MV-4-11 (cell line): ENCODE results near the gene TBX20.
A peak's percentile ranks its signal among the peaks of the same experiment; 100 is the strongest.

Experiments used
- DNase-seq: peaks from one replicate; lab custom pipeline; 2025; lab: John Stamatoyannopoulos, UW

TBX20 gene, protein sequence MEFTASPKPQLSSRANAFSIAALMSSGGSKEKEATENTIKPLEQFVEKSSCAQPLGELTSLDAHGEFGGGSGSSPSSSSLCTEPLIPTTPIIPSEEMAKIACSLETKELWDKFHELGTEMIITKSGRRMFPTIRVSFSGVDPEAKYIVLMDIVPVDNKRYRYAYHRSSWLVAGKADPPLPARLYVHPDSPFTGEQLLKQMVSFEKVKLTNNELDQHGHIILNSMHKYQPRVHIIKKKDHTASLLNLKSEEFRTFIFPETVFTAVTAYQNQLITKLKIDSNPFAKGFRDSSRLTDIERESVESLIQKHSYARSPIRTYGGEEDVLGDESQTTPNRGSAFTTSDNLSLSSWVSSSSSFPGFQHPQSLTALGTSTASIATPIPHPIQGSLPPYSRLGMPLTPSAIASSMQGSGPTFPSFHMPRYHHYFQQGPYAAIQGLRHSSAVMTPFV

DNA sequence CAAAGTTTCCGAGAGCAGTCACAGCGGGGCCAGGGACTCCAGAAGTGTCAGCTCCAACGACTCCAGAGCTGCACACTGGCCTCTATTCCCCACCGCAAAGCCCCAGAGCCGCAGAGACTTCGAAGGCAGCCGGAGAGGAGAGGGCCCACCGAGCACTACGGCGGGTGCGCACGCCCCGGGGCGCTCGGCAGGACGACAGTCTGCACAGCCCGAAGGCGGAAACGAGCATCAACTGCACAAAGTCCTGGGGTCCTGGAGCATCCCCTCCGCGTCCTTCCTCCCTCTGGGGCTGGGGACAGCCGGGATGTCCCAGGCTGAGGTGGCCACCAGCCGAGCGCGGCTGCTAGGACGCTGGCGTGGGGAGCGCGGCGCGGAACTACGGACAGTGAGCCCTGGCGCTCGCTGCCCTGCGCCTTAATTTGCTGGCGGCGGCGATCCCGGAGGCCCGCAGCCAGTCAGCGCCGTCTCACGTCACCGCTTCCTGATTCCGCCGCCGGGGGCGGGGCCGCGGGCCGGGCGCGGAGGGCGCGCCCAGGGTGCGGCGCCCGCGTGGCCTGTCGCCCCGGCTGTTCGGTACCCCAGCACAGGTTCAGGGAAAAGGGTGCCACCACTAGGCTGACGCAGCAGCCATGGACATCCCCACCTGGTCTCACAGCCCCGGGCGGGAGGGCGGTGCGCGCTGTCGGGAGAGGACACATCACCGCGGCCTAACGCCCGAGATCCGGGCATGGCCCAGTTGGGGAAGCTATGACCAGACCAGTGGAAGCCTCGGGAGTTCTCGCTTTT, at the start of gene TBX20:
TBX20 (minus strand) TSS at position 391 of the 786 bp plus-strand sequence. CDS start 480 bp downstream, outside the sequence.
- DNase-seq = peak; percentile 75

DNA sequence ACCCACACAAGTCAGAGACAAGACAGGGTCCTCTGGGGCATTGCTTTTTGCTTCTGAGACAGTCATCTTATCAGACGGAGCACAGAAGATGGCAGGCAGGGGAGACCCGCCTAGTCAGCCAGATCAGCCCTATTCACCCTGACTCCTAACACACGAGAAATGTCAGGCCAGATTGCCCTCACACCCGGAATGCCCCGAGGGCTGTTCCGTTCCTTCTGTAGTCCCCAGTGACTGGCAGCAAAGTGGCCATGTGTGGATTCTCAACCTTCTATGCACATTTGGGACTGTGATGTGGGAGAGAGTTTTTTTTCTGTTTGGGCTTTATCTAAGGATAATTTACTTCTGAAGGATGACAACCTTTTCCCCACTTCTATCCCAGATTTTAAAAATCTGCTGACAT, 35.5 kb upstream of the TBX20 start:
- no peak for DNase-seq

DNA sequence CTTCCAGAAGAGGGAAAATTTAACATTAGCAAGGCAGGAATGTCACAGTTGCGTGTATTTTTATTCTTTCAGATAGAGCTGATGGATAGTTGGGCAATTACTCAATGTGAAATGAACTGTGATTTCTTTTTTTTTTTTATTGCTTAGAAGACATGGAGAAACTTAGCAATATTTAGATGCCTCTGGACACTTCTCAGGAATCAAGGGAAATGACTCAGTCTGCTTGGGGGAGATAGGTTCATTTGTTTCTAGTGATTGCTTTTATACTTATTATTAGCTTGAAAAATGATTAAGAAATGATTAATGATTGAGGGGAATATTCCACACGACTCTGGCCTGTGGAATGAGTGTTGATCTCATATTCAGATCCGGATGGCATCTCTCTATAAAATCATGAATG, 33.1 kb upstream of the TBX20 start:
- DNase-seq = no peak

GRCh38 chr7:35286422-35286821, 32.5 kb upstream of the TBX20 start:
- no peak for DNase-seq

DNA sequence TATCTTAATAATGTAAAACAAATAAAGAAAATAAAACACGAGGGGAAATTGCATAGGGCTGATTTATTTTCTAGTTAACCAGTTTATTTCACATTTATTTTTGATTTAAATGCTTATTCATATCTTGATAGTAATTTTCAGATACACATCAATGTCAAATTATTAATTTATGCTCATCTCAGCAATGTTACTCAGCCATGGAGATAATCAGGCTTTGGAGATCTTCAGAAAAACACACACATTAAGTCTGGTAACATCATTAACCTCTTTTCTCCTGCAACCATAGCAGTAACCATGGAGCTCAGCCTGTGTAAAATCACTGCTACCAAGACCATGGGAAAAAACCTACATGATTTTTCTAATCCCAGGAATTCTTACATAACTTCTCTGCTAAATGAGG, 31.9 kb upstream of the TBX20 start:
- DNase-seq = no peak

GRCh38 chr7:35280902-35281301, 27.0 kb upstream of the TBX20 start:
- no peak for DNase-seq

GRCh38 chr7:35277359-35277758, 23.5 kb upstream of the TBX20 start:
- DNase-seq = no peak

- DNase-seq = no peak
Measured at GRCh38 chr7:35272246-35272645, 18.3 kb upstream of the TBX20 start.

DNA sequence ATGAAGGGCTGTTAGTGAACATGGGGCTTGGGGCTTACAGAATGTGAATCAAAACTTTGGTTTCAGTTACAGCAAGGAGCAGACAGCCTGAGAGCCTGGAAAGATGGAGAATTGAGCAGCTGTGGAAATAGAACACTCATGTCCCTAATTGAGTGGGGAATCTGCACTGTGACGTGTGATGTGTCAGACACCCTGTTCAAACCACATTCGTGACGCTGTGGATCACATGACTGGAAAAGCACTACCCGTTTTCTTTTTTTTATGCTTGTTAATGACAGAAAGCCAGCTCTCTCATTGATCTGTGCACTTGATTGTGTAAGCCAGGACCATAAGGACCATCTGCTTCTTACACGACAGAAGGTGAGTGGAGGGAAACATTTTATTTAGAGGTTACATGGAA, 15.1 kb upstream of the TBX20 start:
- peak; percentile 43 for DNase-seq

- DNase-seq = no peak
Measured at GRCh38 chr7:35267411-35267810, 13.5 kb upstream of the TBX20 start.

- no peak for DNase-seq
Measured at GRCh38 chr7:35263396-35263795, 9.5 kb upstream of the TBX20 start.

GRCh38 chr7:35261476-35262285, 7.8 kb upstream of the TBX20 start:
- DNase-seq = no peak

- DNase-seq = no peak
Measured at GRCh38 chr7:35261041-35261440, 7.1 kb upstream of the TBX20 start.

DNA sequence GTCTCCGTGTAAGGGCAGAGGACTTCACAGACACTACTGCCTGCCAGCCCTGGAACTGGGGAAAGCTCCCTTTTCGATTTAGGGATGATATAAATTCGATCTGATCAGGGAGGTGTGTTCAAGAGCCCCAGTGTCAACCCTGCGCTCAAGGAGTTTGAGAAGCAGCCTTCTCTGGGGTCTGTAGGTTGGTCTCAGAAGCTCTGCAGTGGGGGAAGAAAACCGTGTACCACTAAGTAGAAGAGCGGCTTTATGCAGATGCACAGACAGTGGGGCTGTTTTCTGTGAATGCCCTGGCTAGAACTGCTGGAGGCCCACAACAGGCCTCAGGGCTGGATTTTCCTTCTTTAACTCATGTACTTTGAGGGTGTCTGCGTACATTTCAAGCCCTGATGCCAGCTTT, 6.3 kb upstream of the TBX20 start:
- no peak for DNase-seq

DNA sequence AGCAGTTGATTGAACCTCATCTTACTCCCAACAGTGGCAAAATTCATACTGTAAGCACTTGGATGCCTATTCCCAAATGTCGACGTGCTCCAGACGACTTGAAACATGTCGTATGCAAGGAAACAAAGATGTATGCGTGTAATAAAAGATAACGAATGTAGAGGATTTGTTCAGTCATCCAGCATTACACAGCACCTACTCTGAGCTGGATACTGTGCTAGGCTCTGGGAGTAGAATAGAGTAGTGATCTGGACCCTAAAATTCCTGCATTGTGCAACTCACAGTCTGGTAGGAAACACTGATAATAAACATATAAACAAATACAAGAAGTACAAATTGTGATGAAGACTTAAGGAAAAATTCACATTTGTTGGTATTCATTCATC, 5.6 kb upstream of the TBX20 start:
- DNase-seq = no peak

DNA sequence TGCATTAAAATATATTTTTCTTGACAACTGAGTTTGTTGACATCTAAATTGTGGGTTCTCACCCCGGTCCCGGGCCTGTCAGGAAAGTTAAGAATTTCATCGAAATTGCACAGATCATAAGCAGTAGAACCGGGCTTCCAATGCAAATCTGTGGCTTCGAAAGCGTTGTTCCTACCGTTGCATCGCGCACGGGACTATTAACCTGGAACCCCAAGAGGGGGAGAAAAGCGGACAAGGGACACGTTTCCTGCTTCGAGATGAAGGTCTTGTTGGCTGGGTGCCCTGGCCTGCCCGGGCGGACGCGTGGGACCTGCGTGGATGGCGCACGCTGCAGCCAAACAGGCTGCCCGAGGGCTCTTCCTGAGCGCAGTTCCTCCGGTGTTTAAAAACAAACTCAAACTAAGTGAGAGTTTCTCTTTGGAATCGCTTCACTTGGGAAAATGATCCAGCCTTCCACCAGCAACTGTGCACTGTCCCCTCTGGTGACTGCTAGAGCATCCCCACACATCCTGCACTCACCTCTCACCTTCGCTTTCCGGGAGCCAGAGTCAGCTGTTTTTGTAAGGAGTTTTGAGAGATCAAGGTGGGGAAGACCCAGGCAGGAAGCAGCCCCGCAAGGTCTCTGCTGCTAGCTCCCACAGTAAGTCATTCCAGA, 5.1 kb upstream of the TBX20 start:
- DNase-seq = no peak

GRCh38 chr7:35258125-35258867, 4.4 kb upstream of the TBX20 start:
- DNase-seq = no peak

DNA sequence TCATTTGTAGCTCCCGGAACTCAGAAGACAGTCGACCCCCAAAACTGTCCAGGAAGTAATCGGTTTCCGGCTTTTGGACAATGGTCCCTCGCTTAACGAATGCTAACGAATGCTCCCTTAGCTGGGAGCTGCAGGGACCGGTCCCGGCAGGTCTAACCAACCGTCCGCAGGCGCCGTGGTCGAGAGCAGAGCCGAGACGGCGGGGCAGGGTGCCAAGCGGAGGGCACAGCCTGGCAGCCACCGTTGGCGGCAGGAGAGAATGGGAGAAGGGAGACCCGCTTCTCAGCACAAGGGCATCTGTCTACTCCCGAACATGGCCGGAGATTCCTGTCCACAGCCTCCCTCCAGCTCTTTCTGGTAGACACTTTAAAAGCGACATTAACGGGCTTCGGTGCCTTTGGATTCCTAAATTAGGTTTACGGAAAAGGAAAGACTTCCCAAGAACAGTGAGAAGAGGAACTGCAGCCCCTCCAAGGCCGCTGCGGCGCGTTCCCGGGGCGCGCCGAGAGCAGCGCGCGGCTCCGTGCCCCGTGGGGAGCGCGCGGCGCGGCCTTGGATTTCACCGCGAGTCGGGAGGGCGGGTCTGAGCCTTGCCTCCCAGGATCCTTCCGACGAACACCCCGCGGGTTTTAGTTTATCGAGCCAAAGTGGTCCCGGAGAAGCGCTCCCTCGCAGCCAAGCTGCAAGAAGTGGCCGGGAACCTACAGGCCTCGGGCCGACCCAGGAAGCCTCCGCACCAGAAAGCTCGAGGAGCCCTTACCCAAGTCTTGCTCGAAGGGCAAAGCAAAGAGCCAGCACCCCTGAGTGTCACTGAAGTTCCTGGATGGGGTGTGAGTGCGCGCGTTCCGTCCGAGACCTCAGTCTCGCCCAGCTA, 3.6 kb upstream of the TBX20 start:
- peak; percentile 23 for DNase-seq

- no peak for DNase-seq
Measured at GRCh38 chr7:35256256-35257175, 2.6 kb upstream of the TBX20 start.
